ENCODE measurements around the gene B3GNT3.

GRCh38 chr19:17775991-17776803, 18.7 kb upstream of the B3GNT3 start:
- TF ChIP-seq POLR2A (IDR thresholded peaks at IDR 0.05; ENCODE audit: low read depth, low read length), result no peak
- TF ChIP-seq POLR2AphosphoS5 (IDR thresholded peaks at IDR 0.05; ENCODE audit: low read depth, low read length), result no peak; the same call in 1 of the 2 replicates
